NCI-H345 treated with DMSO at 0.1 percent for 48 hours (cell line): ENCODE measurements around the gene ROR2.
A peak's percentile ranks its signal among the peaks of the same experiment; 100 is the strongest.

ENCODE experiments used
- DNase-seq: peaks from one replicate; lab custom pipeline; 2025; ENCODE audit not compliant: unreplicated experiment; lab: John Stamatoyannopoulos, UW

ROR2 gene

DNA sequence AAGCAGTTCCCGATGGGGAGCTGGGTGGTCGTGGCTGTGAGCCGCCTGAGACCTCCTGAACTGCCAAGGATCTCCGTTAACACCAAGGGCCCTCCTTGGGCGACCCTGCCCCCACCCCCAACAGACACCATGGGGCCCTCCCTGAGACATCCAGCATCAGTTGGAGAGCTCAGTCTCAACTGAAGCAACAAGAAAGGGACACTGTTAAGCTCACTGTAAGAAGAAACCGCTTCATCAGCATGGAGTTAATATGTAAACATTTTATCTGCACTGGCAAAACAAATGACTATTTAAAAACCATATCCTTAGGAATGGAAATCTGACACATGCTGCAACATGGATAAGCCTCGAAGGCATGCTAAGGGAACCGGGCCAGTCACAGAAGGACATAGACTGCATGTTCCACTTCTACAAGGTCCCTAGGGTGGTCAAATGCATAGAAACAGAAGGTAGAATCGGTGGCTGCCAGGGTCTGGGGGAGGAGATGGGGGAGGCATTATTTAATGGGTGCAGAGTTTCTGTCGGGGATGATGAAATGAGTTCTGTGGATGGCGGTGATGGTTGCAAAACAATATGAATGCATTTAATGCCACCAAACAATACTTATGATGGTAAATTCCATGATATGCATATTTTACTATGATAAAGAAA, 47.4 kb downstream of the ROR2 start:
- no peak for DNase-seq

DNA sequence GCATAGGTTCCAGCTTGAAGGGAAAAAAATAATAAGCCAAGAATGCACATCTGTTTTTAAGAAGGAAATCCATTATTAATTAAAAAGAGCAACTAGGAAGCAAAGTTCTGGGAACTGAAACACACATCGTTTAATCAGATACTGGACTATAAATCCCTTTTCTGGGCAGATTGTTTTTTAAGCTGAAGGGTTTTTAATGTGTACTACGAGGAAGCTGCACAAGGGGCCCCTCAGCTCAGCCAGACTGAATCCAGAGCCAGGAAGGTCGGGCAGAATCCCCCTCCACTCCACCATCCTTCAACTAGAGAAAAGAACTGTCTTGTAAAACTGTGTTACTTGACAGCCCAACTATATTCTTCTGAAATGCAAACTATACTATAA, 49.2 kb downstream of the ROR2 start:
- no peak for DNase-seq

DNA sequence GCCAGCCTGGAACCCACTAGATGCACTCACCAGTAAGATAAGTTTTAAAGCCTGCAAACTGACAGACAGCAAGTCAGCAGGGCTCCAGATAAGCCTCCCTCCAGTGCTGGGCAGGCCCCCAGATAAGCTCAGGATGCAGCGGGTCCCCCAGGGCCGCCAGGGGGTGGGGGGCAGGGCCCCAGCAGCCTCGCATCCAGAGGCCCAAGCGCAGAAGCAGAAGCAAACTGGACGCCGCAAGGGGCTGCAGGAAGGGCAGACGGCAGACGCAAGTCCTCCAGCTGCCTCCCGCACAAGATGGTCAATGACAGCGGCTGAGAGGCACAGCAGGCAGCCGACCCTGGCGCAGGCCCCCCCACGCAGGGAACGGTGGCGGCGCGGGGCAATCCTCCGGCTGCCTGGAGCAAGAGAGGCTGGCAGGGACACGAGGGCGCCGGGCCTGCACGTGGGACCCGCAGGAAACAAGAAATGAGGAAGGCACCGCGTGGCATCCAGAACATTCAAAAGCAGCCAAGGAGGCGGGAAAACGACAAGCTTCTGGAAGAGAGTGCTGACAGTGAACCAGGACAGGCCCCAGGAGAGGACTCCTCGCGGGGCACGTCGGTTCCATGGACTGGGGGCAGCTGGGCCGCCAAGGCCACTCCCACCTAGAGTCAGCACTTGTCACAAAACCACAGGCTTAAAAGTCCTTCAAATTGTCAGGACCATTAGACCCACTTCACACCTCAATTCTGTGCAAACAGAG, 49.8 kb downstream of the ROR2 start:
- DNase-seq: peak; percentile 29

DNA sequence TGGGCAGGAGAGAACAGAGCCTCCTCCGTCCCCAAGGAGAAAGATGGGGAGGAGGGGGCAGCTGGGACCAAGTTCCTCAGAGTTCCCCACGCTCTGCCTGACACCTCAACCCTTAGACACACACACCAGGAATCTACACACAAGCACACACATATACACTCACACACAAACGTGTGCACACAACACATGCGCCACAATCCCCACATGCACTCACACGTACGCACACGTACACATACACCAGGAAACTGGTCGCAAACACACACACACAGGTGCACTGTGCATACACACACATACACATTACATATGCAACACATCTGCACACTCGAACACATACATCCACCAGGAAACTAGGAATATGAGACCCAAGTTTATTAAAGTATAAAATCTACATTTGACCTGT, 50.4 kb downstream of the ROR2 start:
- no peak for DNase-seq

DNA sequence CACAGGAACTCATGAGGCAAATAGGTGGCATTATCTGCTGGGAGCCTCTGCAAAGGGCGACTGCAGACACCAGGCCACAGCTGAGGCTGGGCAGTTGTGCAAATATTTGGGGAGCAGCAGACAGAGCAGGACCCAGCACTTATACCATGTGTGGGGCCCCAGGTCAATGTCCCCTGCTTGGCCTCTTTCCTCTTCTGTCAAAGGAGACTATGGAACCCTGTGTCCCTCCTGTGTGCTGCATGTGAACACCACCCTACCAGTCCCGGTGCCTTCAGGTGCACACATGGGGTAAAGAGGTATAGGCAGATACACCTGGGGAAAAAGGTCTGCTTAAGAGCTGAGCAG, 50.8 kb downstream of the ROR2 start:
- DNase-seq: no peak

DNA sequence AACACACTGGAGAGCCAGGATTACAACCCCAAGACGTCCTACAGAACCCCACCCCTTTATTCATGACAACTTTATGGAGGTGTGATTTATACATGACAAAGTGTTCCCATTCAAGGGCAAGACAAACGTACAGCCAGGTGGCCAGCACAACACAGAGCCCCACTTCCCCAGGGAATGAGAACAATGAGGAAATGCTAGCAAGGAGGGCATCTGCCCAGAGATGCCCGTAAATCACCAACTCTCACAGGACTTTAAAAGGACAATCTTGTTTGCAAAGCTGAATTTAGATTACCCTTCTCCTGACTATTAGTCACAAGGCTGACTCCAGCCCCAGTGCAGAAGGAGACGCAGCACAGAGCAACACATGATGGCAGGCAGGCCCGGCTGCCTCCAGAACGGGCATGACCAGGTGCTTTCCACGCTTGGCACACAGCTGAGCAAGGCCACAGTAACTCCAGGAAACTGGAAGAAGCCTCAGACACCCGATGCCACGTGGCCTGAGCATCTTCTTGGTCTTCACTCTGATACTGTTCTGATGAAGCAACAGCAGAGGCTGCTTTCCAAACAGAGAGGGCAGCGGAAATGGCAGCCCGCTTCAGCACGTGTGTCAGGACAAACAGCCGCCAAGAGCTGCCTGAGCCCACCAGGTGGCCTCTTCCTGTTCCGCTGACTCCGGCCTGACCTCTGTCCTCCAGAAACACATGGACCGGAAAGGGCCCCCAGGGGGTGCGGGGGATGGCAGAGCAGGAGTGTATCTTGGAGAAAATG, 51.4 kb downstream of the ROR2 start:
- DNase-seq: peak; percentile 52

DNA sequence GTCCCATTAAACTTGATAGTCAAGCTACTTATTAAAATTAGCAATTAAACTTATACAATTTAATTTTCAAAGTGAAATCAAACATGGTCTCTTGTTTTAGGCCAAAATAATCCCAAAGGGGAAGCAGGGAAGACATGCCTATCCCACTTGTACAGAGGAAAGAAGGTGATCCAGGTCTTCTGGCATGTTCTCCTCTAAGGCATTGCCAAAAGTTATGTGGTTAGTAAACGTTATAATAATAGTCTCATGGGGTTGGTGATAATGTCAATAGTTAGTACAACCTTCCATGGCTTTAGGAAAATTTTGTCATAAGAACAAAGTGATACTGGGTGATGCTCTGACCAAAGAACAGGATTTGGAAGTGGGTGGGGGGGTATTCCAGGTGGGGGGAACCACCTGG, 52.8 kb downstream of the ROR2 start:
- no peak for DNase-seq

DNA sequence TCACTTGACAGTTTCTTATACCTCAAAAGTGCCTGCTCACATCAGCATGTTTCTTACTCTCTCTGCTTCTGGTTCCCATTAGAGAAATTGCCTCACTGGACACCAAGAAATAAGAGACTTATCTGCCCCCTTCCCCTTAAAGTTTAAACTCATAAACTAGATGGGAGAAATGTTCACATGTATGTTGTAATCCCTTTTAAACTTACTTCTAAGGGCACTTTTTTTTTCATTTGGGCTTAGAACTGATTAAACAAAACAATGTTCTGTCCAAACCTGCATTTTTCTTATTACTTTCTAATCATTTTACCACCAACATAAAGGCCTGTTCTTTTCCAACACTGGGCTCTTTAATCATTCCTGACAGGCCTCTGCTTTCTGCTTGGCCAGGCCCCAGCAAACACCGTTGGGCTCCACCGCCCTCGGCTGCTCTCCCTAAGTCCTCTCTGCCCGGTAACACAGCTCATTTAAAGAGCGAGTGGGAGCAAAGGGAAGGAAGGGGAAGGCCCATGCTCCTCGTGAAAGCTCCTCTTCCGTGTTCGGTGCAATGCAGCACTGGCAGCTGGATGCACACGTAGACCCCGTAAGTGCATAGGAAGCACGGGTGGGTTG, 53.4 kb downstream of the ROR2 start:
- no peak for DNase-seq

DNA sequence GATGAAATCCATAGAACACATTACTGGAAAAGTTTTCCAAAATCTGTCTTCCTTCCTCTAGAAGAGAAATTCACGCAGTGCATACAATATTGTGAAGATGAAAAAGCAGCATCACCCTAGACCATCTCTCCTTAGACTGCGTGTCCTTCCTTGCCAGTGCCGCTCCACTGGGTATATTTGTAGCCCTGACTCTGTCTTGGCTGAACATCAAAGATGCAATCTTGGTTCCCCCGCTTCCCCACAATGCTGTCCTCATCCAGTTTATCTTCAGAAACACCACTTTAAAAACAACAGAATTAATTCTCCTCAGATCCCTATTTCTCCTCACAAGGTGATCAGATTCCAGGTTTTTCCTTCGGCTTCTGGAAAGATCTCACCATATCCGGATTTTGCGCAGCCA, 53.9 kb downstream of the ROR2 start:
- DNase-seq: no peak

DNA sequence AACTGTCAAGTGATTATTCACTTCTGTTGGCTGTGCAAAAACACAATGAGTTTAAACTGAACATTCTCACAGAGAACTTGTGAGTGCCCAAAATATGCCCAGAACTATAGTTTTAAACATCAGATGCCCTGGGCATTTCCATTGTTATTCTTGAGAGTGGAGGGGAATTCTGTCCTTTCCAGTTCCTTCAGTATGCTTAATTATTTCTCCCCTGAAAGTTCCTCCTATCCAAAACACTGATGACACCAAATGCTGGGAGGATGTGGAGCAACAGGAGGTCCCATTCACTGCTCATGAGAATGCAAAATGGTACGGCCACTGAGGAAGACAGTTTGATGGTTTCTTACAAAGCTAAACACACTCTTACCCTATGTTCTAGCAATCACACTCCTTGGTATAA, 55.5 kb downstream of the ROR2 start:
- no peak for DNase-seq

DNA sequence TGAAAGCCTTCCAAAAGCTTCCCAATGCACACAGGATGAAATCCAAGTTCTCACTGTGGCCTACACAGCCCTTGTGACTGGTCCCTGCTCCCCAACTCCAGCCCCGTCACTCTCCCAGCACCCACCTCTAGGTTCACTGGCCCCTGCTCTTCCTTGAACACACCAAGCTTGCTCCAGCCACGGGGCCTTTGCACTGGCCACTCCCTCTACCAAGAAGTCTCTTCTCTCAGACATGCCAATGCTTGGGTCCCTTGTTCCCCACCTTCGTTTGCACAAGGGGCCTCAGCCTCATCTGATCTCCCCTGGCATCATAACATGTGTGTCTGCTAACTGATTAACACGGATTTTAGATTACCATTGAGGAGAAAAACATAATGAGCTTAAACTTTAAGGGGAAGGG, 56.0 kb downstream of the ROR2 start:
- no peak for DNase-seq

DNA sequence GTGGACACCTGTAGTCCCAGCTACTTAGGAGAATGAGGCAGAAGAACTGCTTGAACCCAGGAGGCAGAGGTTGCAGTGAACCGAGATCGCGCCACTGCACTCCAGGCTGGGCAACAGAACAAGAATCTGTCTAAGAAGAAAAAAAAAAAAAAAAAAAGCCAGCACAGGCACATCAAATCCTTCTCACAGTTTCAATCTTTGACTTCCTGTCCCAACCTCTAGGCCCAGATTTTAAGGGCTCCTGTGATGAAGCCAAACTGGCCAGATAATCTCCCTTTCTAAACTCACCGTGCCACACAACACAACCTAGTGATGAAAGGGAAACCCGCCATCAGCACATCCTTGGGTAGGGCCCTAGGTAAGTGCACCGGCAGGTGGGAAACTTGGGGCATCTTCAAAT, 58.1 kb downstream of the ROR2 start:
- no peak for DNase-seq

DNA sequence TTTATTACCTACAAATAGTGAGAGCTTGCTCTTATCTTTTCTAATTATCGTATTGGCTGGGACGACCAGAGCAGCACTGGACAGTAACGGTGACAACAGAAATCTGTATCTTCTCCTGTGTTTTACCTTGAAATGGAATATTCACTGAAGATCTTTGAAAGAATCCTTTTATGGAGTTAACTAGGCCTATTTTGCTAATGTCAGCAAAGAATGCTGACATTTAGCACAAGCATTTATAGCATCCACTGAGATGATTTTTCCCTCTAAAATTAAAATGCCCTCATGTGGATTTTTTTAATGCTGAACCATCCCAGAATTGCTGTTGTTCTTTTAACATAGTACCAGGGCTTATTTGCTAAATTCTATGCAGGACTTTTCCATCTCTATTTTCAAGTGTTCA, 59.4 kb downstream of the ROR2 start:
- no peak for DNase-seq

DNA sequence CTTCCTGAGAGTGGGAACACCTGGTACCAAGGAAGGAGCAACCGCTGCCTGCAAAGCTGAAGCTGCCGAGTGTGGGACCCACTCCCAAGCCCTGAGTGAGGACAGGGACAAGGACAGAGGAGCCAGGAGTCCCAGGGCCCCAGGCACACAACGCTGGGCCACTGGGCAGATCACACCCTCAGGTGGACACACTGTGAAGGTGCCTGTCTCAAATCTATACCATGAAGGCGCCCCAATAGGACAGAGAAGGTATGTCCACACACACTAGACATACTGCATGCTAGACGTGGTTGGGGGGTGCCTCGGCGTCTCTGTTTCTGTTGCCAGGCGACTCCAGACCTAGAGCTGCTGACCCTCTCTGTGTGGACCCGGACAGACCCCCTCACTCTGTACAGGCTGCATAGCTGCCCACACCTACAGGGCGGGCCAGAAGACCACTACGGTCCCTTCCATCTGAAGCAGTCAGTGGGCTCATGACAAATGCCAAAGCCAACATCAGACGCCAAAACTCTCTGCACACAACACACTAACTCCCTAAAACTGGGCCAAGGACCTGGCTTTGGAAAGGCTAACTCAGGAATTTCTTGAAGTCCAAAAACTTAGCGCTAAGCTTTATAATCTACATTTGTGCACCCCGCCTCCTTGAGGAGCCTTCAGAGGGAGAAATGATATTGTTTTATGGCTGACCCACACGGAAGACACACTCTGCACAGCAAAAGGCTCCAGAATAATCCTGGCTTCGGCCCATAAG, 60.7 kb downstream of the ROR2 start:
- DNase-seq: no peak

DNA sequence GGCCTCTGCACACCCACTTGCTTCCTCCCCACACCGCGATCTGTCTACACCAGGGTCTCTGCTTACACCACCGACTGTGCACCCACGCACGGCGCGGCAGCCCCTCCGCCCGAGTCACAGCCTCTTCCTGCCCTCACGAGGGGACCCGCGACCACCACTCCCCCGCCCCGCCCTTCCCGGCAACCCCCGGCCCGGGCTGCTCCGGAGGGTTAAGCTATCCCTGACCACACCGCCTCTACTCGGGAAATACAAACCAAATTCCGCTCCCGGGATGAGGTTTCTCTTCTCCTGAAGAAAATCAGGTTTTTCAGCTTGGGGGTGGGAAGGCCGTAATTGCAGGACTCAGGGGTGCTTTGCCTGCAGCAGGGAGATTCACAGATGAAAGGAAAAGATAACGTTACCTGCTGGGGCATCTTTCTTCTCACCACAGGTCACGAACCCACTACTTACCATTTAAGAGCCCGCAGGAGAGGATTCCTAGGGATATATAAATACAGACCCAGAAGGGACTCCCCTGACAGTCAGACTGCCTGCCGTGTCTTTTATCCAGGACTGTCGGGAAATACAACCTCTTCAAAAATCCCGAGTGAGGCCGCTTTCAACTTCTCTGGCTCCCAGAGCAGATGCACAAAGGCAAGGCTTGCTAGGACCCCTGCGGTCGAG, 63.5 kb downstream of the ROR2 start:
- no peak for DNase-seq

DNA sequence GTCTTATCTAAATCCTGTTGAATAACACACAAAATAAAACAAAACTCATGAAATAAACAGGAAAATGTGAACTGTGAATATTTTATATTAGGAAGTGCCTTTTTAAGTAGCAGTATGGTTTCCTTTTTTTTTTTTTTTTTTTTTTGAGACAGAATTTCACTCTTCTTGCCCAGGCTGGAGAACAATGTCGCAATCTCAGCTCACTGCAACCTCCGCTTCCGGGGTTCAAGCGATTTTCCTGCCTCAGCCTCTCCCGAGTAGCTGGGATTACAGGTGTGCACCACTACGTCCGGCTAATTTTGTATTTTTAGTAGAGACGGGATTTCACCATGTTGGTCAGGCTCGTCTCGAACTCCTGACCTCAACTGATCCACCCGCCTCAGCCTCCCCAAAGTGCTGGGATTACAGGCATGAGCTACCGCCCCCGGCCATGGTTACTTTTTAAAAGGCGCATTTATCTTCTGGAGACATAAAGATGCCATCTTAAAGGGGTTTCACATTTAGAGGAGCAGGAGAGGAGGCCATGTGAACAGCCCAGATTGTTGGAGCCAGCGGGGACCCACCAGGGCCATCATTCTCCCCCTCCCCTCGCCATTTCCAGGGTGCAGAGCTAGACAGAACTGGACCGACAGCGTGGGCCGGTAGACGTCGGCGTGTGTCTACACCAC, 64.1 kb downstream of the ROR2 start:
- DNase-seq: no peak

DNA sequence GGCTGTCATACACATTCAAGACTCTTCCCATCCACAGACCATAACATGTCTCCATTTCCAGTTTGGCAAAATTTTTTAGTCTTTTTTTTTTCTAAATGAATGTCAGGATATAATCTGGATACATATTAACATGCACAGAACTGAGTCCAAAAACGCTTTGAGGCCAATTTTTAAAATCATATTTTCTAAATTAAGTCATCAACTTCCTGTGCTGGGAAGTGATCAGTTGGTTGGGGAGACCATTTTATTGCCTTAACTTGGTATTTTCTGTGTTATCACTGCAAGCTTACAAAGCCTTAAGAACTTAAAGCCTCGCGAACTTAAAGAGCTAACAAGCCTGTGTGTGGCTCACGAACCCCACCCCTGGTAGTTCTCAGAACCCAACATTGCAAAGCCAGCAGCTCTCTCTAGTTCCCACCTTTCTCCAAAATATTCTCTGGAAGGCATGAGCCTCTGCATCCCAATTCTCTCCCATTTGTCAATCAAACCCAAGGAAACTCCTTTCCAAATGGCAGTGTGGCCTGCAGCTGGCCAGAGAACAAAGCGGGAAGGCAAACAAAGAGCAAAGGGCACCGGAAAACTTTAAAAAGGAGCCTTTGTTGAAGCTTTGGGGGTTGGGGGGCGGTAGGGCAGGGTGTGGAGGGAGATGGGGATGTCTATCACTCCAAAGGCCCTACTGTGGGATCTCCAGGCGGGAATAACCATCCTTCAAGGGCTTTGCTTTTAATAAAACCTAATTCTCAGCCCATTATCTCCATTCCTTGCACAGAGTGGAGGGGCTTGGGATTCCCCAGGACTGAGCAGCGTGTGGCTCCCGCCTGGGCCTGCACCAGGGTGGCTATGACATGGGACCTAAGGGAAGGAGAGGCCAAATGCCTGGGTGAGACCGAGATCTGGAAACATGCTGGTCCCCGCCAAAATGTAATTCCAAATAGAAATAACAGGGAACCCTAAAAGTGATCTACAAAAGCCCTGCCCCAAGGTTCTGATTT, 65.0 kb downstream of the ROR2 start:
- DNase-seq: no peak

DNA sequence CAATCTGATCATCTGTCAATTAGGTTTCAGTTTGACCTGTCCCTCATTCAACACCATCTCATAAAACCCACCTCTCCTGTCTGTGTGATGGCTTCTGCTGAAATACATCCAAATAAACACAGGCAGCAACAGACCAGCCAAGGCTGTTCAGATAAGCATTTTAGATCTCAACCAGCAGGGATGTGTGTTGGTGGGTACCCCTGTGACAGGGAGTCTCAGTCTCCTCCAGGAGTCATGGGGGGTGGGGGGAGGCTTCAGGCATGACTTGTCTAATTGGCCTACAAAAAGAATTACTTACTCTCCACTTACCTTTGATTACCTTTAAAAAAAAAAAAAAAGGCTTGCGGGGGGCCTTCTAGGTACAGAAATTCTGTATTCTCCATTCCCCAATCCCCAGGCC, 65.9 kb downstream of the ROR2 start:
- no peak for DNase-seq

DNA sequence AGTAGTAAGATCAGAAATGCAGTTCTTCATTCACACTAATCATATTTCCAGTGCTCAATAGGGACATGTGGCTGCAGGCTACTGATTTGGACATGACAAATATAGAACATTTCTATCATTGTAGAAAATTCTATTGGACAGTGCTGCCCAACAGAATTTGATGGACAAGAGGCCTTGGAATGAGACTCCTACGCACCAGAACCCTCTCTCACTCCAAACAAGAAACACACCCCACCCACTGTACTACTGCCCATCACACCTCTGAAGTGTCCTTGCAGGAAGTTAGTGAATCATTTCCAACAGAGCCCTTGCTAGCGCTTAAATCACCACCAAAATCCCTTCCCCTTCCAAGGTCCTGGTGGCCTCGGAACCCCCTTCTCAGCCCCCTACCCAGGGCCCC, 66.5 kb downstream of the ROR2 start:
- DNase-seq: no peak
